Astrocyte of the cerebellum (primary cell): Measurements from ENCODE around the gene CBL.

Experiments
- DNase-seq: peaks from one replicate; pipeline ENCODE4 v3.0.0-alpha.2; 2011; ENCODE audit warnings: low read depth
- H3K4me3 ChIP-seq: 2 replicates; pipeline ENCODE4 v1.5.1; 2011; ENCODE audit warnings: mild to moderate bottlenecking, low read depth, low read length, moderate library complexity
- in situ Hi-C: cut with HindIII; loops from 2 replicates; pipeline ENCODE4 v1.10.0; 2017; ENCODE audit warnings: low sequenced_read_pairs
- TF ChIP-seq, protein P1 (sequence below): IDR thresholded peaks from 2 replicates; pipeline ENCODE4 v1.5.1; 2012; ENCODE audit warnings: low read length, low read depth, moderate library complexity, mild to moderate bottlenecking; ENCODE audit errors: missing control alignments

Gene CBL

DNA sequence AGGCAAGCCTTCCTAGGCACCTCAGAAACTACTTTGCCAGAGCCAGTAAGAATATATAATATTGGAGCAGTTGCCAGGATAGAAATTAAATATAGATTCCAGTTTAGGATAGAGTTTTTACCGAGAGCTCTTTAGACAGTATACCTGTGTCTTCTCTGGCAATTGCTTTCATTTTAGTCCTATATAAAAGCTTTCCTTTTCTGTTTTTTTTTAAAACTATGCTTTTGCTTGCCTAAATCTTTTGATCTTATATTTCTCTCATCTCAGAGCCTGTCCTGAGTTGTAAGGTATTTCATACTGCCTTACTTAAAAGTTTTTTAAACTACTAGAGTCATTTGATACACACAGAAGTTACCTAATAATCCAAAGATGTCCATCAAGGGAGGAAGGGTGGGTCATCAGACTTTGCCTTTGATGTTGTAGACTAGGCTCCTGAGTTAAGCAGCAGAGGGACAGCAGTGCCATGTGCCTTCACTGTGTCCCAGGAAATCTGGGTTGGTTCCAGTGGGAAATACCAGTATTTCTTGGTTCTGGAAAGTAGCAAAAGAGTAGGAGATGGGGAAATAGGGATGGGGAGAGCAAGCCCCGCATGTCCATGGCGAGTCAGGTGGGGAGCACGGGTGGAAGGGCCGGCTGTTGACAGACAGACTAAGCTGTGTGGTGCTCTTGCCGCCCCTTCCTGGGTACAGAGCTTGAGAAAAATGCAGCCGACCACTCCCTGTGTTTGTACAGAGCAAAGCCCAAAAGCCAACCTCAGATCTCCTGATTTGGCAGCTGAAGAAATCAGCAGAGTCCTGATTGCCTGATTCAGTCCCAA lies 99.6 kb downstream of the CBL start:
- TF ChIP-seq, protein P1, sequence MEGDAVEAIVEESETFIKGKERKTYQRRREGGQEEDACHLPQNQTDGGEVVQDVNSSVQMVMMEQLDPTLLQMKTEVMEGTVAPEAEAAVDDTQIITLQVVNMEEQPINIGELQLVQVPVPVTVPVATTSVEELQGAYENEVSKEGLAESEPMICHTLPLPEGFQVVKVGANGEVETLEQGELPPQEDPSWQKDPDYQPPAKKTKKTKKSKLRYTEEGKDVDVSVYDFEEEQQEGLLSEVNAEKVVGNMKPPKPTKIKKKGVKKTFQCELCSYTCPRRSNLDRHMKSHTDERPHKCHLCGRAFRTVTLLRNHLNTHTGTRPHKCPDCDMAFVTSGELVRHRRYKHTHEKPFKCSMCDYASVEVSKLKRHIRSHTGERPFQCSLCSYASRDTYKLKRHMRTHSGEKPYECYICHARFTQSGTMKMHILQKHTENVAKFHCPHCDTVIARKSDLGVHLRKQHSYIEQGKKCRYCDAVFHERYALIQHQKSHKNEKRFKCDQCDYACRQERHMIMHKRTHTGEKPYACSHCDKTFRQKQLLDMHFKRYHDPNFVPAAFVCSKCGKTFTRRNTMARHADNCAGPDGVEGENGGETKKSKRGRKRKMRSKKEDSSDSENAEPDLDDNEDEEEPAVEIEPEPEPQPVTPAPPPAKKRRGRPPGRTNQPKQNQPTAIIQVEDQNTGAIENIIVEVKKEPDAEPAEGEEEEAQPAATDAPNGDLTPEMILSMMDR, result no peak
- H3K4me3 ChIP-seq, result no peak overlapping the region
- in situ Hi-C loops, result no loop called here
- no peak for DNase-seq

DNA sequence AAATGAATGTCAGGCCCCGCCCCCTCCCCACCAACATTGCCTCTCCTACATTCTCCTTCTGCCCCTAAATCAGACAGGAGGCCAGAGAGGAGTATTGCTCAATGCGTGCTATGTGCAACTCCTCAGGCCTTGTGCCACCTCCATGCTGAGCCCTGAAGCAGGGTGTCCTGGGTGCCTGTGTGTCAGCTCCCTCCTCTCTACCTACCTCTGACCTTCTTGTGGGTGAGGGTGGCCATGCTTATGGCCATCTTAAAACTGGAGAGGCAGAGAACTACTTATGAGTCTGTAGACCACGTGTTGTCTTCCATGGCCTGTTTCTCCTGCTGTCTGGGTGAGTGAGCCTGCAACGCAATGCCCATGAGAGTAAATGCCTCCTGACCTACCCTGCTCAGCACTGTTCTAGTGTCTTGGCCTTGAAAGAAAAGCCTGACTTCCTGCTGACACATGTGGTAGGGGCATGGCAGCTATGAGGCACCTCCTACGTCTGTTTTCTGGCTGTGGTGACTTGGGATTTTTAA lies 100.3 kb downstream of the CBL start:
- in situ Hi-C loops, result no loop called here
- TF ChIP-seq, protein P1, result no peak
- DNase-seq, result no peak

DNA sequence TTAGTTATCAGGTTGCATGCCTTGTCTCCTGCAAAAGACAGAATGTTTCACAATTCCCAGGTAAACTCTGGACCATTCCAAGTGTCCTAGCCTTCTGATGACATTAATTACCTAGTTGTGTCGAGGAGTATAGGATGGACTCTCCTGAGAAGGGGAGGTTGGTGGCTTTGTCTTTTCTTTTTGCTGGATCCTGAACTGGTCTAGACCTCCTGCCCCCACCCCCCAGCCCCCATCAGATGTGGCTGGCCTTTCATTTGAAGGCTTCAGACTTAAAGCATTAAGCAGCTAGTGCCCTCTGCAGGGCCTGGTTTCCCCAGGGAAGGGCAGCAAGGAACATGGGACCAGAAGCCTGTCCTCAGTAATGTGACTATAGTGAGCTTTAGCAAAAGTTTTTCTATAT lies 101.1 kb downstream of the CBL start:
- TF ChIP-seq, protein P1, result peak; percentile 24
- H3K4me3 ChIP-seq, result no peak overlapping the region
- in situ Hi-C loops, result no loop called here
- DNase-seq, result no peak

More for the DNA sequence above, 100.3 kb downstream of the CBL start:
- H3K4me3 ChIP-seq, result no peak overlapping the region

DNA sequence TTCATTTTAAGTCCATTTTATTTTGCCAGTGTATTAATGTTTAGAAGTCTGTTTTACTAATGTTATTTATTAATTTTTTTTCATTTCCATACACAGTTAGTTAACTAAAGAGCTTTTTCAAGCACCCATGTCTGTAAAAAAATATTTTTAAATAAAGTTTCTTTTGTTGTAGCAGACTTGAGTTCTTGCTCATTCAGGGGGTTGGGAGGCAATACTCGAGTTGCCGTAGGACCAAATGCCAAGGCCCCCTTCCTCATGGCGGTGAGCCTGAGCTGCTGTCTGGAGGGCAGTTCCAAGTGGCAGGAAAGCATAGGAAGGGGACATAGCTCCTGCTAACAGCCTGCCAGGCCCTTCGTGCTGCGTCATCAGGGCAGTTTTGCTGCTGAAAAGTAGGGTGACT lies 101.8 kb downstream of the CBL start:
- TF ChIP-seq, protein P1, result no peak
- in situ Hi-C loops, result no loop called here
- no peak for DNase-seq

DNA sequence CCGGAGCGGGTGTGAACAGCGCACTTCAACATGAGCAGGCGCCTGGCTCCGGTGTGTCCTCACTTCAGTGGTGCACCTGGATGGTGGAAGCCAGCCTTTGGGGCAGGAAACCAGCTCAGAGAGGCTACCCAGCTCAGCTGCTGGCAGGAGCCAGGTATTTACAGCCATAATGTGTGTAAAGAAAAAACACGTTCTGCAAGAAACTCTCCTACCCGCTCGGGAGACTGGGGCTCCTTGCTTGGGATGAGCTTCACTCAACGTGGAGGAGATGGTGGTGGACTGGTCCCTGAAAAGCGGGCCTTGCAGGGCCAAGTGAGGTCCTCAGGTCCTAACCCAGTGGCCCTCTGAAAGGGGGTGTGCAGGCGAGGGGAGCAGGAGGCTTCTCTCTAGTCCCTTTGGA lies 103.3 kb downstream of the CBL start:
- no peak for DNase-seq
- H3K4me3 ChIP-seq, result no peak overlapping the region
- in situ Hi-C loops, result no loop called here
- TF ChIP-seq, protein P1, result no peak

More for the DNA sequence above, 101.8 kb downstream of the CBL start:
- no peak overlapping the region for H3K4me3 ChIP-seq

DNA sequence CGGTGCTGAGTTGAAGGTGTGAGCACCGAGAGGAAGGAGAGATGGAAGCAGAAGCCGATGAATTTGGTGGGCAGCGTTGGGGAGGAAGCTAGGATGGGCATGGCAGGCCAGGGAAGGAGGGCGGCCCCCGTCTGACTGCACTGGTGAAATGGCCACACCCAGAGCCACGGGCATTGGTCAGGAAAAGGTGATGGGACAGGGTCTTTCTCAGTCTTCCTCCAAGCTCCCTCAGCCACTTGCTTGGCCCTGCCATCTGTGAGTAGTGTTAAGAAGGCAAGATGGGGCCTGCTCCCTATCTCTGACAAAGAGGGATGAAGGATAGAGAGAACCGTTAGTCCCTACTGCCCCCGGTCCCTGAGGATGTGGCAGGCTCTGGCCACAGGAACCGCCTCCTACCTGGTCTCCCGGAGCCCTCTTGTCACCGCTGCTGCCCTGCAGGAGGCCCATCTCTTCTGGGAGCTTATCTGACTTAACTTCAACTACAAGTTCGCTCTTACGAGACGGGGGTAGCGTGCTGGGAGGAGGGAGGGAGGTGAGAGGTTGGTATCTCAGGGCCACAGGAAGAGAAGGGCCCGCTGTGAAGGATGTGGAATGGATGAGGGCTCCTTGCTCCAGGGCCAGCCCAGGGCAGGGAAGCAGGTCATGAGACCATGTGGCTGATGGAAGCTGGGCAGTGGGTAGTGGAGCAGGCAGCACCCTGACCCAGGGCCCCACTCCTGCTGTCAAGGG lies 104.0 kb downstream of the CBL start:
- TF ChIP-seq, protein P1, result no peak
- in situ Hi-C loops, result no loop called here
- DNase-seq, result no peak
- no peak overlapping the region for H3K4me3 ChIP-seq
